Measurements from ENCODE around the gene KLF15. TPM values are rescaled to one million over a fixed set of nuclear protein-coding genes. Genes with fewer than 3 reads are reported as not detected.

The KLF15 gene
- total and polyA plus RNA-seq, 5 experiments from 2014 or later = 1.2 to 1.6 TPM; not detected in 3

- Mint-ChIP-seq H3K27me3 (peaks cover 7 to 32% (median 26%) of the 10 kb centered on the region in 5 donors), H3K9me3 (no peaks in the 10 kb centered on the region), H3K4me1 (peaks cover 10 to 21% (median 15%) of the 10 kb centered on the region in 4 donors), H3K27ac (peak overlapping the region in 1 of 10 donors; percentile 40), H3K36me3 (no peaks in the 10 kb centered on the region), H3K4me3 (no peak overlapping the region)
- POLR2A ChIA-PET = no interaction called here
- DNase-seq (peak in 1 of 10 donors; percentile 57), ATAC-seq (no peak)
Observed at GRCh38 chr3:126354776-126355175, 2.4 kb downstream of the KLF15 start.

- Mint-ChIP-seq H3K9me3 (no peaks in the 10 kb centered on the region), H3K36me3 (no peaks in the 10 kb centered on the region), H3K27me3 (peaks cover 7 to 24% (median 18%) of the 10 kb centered on the region in 5 donors), H3K4me1 (peaks cover 10 to 21% (median 15%) of the 10 kb centered on the region in 4 donors), H3K4me3 (no peak overlapping the region), H3K27ac (no peak overlapping the region)
- ATAC-seq (no peak), DNase-seq (peak in 1 of 10 donors; percentile 50)
- POLR2A ChIA-PET = no interaction called here
Observed at GRCh38 chr3:126353694-126354321, 3.4 kb downstream of the KLF15 start.

- POLR2A ChIA-PET = no interaction called here
- Mint-ChIP-seq H3K36me3 (no peaks in the 10 kb centered on the region), H3K27me3 (peaks cover 7 to 17% (median 14%) of the 10 kb centered on the region in 5 donors), H3K27ac (peak overlapping the region in 1 of 10 donors; percentile 34), H3K4me3 (no peak overlapping the region), H3K4me1 (peaks cover 8 to 17% (median 12%) of the 10 kb centered on the region in 4 donors), H3K9me3 (no peaks in the 10 kb centered on the region)
- ATAC-seq (no peak), DNase-seq (peak in 1 of 10 donors; percentile 51)
Observed at GRCh38 chr3:126352476-126353454, 4.4 kb downstream of the KLF15 start.

GRCh38 chr3:126351771-126352475 lies 5.3 kb downstream of the KLF15 start:
- Mint-ChIP-seq H3K27ac (peak overlapping the region in 1 of 10 donors; percentile 34), H3K27me3 (peaks cover 7 to 17% (median 11%) of the 10 kb centered on the region in 5 donors), H3K9me3 (no peaks in the 10 kb centered on the region), H3K4me3 (no peak overlapping the region), H3K4me1 (peaks cover 8 to 14% (median 10%) of the 10 kb centered on the region in 4 donors), H3K36me3 (no peaks in the 10 kb centered on the region)
- DNase-seq = peak in 1 of 10 donors; percentile 54
- ATAC-seq = no peak
- POLR2A ChIA-PET = no interaction called here

GRCh38 chr3:126351086-126351770 lies 6.0 kb downstream of the KLF15 start:
- H3K27ac Mint-ChIP-seq = no peak overlapping the region
- no peaks in the 10 kb centered on the region for H3K36me3 Mint-ChIP-seq
- H3K4me3 Mint-ChIP-seq = no peak overlapping the region
- POLR2A ChIA-PET = no interaction called here
- no peaks in the 10 kb centered on the region for H3K9me3 Mint-ChIP-seq
- ATAC-seq (no peak), DNase-seq (peak in 1 of 10 donors; percentile 37)
- peaks cover 4 to 12% (median 8%) of the 10 kb centered on the region in 5 donors for H3K27me3 Mint-ChIP-seq
- H3K4me1 Mint-ChIP-seq = peaks cover 5 to 10% (median 7%) of the 10 kb centered on the region in 4 donors

GRCh38 chr3:126350502-126351085 lies 6.6 kb downstream of the KLF15 start:
- H3K4me1 Mint-ChIP-seq = peaks cover 2 to 6% (median 4%) of the 10 kb centered on the region in 4 donors
- peak in 1 of 10 donors; percentile 31 for DNase-seq
- no peaks in the 10 kb centered on the region for H3K36me3 Mint-ChIP-seq
- ATAC-seq = no peak
- H3K27ac Mint-ChIP-seq = no peak overlapping the region
- peaks cover 4 to 6% (median 5%) of the 10 kb centered on the region in 5 donors for H3K27me3 Mint-ChIP-seq
- POLR2A ChIA-PET = no interaction called here
- H3K4me3 Mint-ChIP-seq = no peak overlapping the region
- no peaks in the 10 kb centered on the region for H3K9me3 Mint-ChIP-seq

- H3K9me3 Mint-ChIP-seq = no peaks in the 10 kb centered on the region
- no peaks in the 10 kb centered on the region for H3K36me3 Mint-ChIP-seq
- no peaks in the 10 kb centered on the region for H3K4me1 Mint-ChIP-seq
- DNase-seq = peak in 1 of 10 donors; percentile 57
- POLR2A ChIA-PET = no interaction called here
- H3K4me3 Mint-ChIP-seq = no peak overlapping the region
- peak overlapping the region in 1 of 10 donors; percentile 74 for H3K27ac Mint-ChIP-seq
- no peak for ATAC-seq
- peaks cover 0 to 2% (median 0%) of the 10 kb centered on the region in 5 donors for H3K27me3 Mint-ChIP-seq
Observed at GRCh38 chr3:126349611-126350501, 7.4 kb downstream of the KLF15 start.

GRCh38 chr3:126349071-126349470 lies 8.1 kb downstream of the KLF15 start:
- Mint-ChIP-seq H3K27ac (no peak overlapping the region), H3K4me1 (no peaks in the 10 kb centered on the region), H3K27me3 (peaks cover 0 to 2% (median 0%) of the 10 kb centered on the region in 5 donors), H3K4me3 (no peak overlapping the region), H3K36me3 (no peaks in the 10 kb centered on the region), H3K9me3 (no peaks in the 10 kb centered on the region)
- POLR2A ChIA-PET = no interaction called here
- no peak for ATAC-seq
- peak in 2 of 10 donors; percentile 11 to 45 for DNase-seq

- Mint-ChIP-seq H3K4me3 (no peak overlapping the region), H3K27ac (no peak overlapping the region), H3K36me3 (no peaks in the 10 kb centered on the region), H3K27me3 (peaks cover 0 to 2% (median 0%) of the 10 kb centered on the region in 5 donors), H3K4me1 (no peaks in the 10 kb centered on the region), H3K9me3 (no peaks in the 10 kb centered on the region)
- POLR2A ChIA-PET = no interaction called here
- ATAC-seq = no peak
- DNase-seq = peak in 2 of 10 donors; percentile 9 to 27
Observed at GRCh38 chr3:126348308-126348920, 8.8 kb downstream of the KLF15 start.

- Mint-ChIP-seq H3K9me3 (no peaks in the 10 kb centered on the region), H3K4me3 (no peak overlapping the region), H3K27ac (no peak overlapping the region), H3K4me1 (no peaks in the 10 kb centered on the region), H3K27me3 (peaks cover 0 to 2% (median 0%) of the 10 kb centered on the region in 5 donors), H3K36me3 (no peaks in the 10 kb centered on the region)
- ATAC-seq (no peak), DNase-seq (peak in 2 of 10 donors; percentile 8 to 34)
- POLR2A ChIA-PET = no interaction called here
Observed at GRCh38 chr3:126347543-126348161, 9.6 kb downstream of the KLF15 start.
